Activated CD4-positive, alpha-beta memory T cell treated with anti-CD3 and anti-CD28 coated beads for 36 hours (primary cell): ENCODE data around the gene FMN1. TPM values are rescaled to one million over a fixed set of nuclear protein-coding genes. Genes with fewer than 3 reads are reported as not detected.

Experiments used
- CTCF ChIA-PET: fragments of 350-600 bp; sonication (Branson Sonifier 250); formaldehyde crosslinking; loops from one replicate; lab custom pipeline; 2021; ENCODE audit warnings: antibody characterized with exemption, inconsistent platforms; lab: Charles Lee
- POLR2A ChIA-PET: fragments of 350-600 bp; sonication (Branson Sonifier 250); formaldehyde crosslinking; loops from one replicate; lab custom pipeline; 2021; ENCODE audit warnings: antibody characterized with exemption; lab: Charles Lee
- DNase-seq: peaks from one replicate; pipeline ENCODE4 v3.0.0-alpha.2; 2020
- H3K27ac Mint-ChIP-seq: one replicate; pipeline ENCODE4 v1.8.0; 2021; ENCODE audit warnings: mixed read lengths
- H3K27me3 Mint-ChIP-seq: one replicate; pipeline ENCODE4 v1.8.0; 2021; ENCODE audit warnings: mixed read lengths
- H3K36me3 Mint-ChIP-seq: one replicate; pipeline ENCODE4 v1.8.0; 2021; ENCODE audit warnings: mixed read lengths
- H3K4me1 Mint-ChIP-seq: one replicate; pipeline ENCODE4 v1.8.0; 2021; ENCODE audit warnings: low read depth, mixed read lengths
- H3K4me3 Mint-ChIP-seq: one replicate; pipeline ENCODE4 v1.8.0; 2021; ENCODE audit warnings: mild to moderate bottlenecking, mixed read lengths
- H3K9me3 Mint-ChIP-seq: one replicate; pipeline ENCODE4 v1.8.0; 2021; ENCODE audit warnings: mixed read lengths
- intact Hi-C: fragments of 100-400 bp; cut with micrococcal nuclease; formaldehyde crosslinking; loops from one replicate; pipeline ENCODE4 v1.15.1; 2023
- total RNA-seq, 2 experiments: library from RNA; stranded (reverse); gene quantifications; one replicate each; pipeline ENCODE4 v1.2.3, GENCODE V29; 2021

The FMN1 gene
- total RNA-seq, 2 experiments from 2014 or later = 0.05 TPM; not detected in 1

DNA sequence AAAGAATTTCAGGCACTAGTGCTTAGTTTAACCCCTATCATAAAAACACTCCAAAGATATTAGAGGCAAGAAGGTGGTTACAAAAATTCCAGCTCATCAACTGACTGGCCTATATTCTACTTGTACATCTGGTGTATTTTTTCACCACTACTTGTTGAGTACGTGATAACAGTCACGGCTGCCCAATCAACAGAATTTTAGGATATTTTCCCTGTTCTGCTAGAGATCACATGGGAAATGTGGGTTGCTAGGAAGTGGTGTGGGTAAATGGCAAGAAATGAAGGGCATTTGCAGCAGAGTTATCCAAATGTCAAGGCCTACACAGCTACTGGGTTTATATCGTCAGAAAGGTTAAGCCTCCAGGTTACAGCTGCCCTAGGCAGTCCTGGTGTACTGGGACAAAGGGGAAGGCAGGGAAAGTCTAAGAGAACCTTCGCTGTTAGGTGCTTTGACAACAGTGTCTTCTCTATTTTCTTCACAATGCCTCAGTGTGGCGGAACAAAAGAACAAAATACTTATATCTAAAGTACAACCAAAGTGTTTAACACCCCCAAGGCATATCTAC lies 81.9 kb downstream of the FMN1 start:
- no peaks in the 10 kb centered on the region for H3K9me3 Mint-ChIP-seq
- no peaks in the 10 kb centered on the region for H3K36me3 Mint-ChIP-seq
- no peak overlapping the region for H3K4me3 Mint-ChIP-seq
- DNase-seq = no peak
- no peaks in the 10 kb centered on the region for H3K4me1 Mint-ChIP-seq
- no peak overlapping the region for H3K27ac Mint-ChIP-seq
- intact Hi-C loops = no loop called here
- H3K27me3 Mint-ChIP-seq = peaks cover 4% of the 10 kb centered on the region
- CTCF ChIA-PET = no interaction called here
- POLR2A ChIA-PET = no interaction called here

DNA sequence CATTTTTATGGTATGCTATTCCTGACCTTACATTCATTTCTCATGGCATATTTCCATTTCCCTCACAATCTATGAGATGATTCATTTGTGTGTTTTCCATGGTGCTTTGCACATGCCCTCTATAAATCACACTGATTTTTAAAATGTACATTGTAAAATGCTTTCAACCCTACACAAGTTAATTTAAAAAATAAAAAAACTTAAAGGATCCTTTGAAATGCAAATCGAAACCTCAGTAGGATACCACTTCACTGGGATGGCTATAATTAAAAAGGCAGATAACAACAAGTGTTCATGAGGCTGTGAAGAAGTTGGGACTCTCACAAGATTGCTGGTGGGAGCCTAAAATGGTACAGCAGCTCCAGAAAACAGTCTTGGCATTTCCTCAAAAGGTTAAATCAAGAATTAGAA lies 83.5 kb downstream of the FMN1 start:
- peaks cover 13% of the 10 kb centered on the region for H3K27me3 Mint-ChIP-seq
- CTCF ChIA-PET = no interaction called here

DNA sequence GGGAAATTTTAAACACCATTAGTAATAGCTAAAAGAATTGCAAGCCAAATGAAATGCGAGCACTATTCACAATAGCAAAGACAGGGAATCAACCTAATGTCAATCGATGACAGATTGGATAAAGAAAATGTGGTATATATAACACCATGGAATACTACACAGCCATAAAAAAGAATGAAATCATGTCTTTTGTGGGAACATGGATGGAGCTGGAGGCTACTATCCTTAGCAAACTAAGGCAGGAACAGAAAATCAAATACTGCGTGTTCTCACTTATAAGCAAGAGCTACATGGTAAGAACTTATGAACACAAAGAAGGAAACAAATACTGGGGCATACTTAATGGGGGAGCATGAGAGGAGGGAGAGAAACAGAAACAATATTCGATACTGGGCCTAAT lies 85.2 kb downstream of the FMN1 start:
- CTCF ChIA-PET = interaction anchor here (1.3 kb wide), 1 partner anchor 24 kb away, joined by 3 read pairs; no protein-coding TSS in a partner anchor
- POLR2A ChIA-PET = no interaction called here
- Mint-ChIP-seq H3K9me3 (no peaks in the 10 kb centered on the region), H3K4me1 (peaks cover 2% of the 10 kb centered on the region), H3K36me3 (no peaks in the 10 kb centered on the region), H3K27ac (no peak overlapping the region), H3K4me3 (no peak overlapping the region), H3K27me3 (peaks cover 16% of the 10 kb centered on the region)
- no peak for DNase-seq
- intact Hi-C loops = no loop called here

More for the DNA sequence above, 83.5 kb downstream of the FMN1 start:
- POLR2A ChIA-PET = no interaction called here
- no peak for DNase-seq
- Mint-ChIP-seq H3K36me3 (no peaks in the 10 kb centered on the region), H3K27ac (no peak overlapping the region), H3K4me3 (no peak overlapping the region), H3K9me3 (no peaks in the 10 kb centered on the region), H3K4me1 (no peaks in the 10 kb centered on the region)
- intact Hi-C loops = no loop called here

DNA sequence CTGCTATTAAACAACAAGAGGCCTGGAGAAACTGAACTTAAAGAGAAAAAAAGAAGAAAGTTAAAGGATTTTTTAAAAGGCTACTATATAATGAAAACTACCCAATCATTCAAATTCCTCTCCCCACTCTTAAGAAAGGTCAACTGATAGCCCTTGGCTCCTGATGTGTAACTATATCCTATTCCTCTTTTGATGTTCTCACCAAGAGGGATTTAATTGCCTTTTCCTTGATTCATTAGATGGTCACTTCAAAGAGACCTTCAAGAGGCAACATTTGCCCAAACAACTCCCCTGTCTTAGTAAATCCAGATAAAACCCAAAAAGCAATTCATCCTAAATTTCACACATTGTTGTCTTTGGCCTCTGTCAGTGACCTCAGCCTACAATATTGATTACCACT lies 86.0 kb downstream of the FMN1 start:
- H3K27me3 Mint-ChIP-seq = peaks cover 16% of the 10 kb centered on the region
- no peak overlapping the region for H3K27ac Mint-ChIP-seq
- intact Hi-C loops = no loop called here
- H3K4me1 Mint-ChIP-seq = peaks cover 3% of the 10 kb centered on the region
- H3K36me3 Mint-ChIP-seq = no peaks in the 10 kb centered on the region
- no peak overlapping the region for H3K4me3 Mint-ChIP-seq
- ChIA-PET CTCF (no interaction called here), POLR2A (no interaction called here)
- DNase-seq = no peak
- no peaks in the 10 kb centered on the region for H3K9me3 Mint-ChIP-seq

DNA sequence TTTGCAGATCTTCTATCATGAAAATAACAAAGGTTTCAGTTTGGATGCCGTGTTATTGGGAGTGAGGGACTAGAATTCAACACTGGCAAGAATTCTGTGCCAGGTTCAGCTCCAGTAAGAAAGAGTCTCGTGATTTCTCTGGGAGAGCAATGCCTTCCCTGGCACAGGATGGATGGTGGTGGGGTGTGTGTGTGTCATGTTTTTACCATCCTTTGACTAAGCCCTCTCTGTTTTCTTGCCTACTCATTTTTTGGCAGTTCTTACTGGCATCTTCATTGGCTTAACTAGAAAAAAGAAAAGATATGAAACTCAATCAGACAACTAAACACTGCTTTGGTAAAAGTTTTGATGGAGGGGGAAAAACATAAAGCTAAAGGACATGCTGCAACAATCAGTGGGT lies 86.6 kb downstream of the FMN1 start:
- Mint-ChIP-seq H3K36me3 (no peaks in the 10 kb centered on the region), H3K9me3 (no peaks in the 10 kb centered on the region), H3K27ac (no peak overlapping the region), H3K4me3 (no peak overlapping the region), H3K4me1 (peaks cover 3% of the 10 kb centered on the region), H3K27me3 (peaks cover 16% of the 10 kb centered on the region)
- ChIA-PET CTCF (no interaction called here), POLR2A (no interaction called here)
- intact Hi-C loops = no loop called here
- DNase-seq = no peak

DNA sequence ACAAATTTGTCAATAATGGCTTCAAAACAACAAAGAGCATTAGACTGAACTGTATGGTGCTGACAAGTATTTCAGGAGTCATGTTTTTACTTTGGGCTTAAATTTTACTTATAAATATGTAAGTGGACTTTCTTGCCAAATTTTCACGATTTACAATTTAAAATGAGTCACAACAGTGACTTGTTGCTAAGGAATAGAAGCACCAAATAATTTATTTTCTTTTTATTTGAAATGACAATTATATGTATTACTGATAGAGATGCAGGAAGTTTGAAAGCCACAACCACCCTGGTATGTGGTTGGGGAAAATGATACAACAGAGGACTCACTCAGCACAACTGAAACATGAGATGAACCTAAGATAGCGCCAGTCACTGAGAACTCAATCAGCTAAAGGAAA lies 90.3 kb downstream of the FMN1 start:
- peaks cover 15% of the 10 kb centered on the region for H3K27me3 Mint-ChIP-seq
- no peaks in the 10 kb centered on the region for H3K36me3 Mint-ChIP-seq
- no peak overlapping the region for H3K4me3 Mint-ChIP-seq
- no peaks in the 10 kb centered on the region for H3K9me3 Mint-ChIP-seq
- H3K4me1 Mint-ChIP-seq = peaks cover 3% of the 10 kb centered on the region
- intact Hi-C loops = loop anchor here (5.0 kb wide), 1 partner anchor 98 kb away; no protein-coding TSS in a partner anchor
- ChIA-PET POLR2A (no interaction called here), CTCF (no interaction called here)
- DNase-seq = peak; percentile 37
- H3K27ac Mint-ChIP-seq = no peak overlapping the region

DNA sequence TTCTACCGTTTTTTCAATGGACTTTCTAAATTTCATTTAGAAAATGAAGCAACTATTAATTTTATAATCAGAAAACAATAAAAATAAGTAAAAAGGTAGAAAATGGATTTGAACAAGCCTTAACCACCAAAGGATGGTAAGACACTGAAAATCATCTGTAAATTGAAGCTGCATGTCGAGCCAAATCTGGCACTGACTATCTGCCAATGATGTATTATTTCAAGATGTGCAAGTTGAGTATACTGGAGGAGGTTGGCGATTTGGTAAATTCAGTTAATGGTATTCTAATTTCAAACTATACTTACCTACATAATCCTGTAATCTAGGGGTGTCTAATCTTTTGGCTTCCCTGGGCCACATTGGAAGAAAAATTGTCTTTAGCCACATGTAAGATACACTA lies 93.5 kb downstream of the FMN1 start:
- H3K9me3 Mint-ChIP-seq = no peaks in the 10 kb centered on the region
- H3K4me1 Mint-ChIP-seq = peaks cover 3% of the 10 kb centered on the region
- no peak overlapping the region for H3K4me3 Mint-ChIP-seq
- CTCF ChIA-PET = interaction anchor here (0.6 to 1.5 kb wide), 3 partner anchors 14 to 31 kb away, joined by 3 read pairs; no protein-coding TSS in a partner anchor
- POLR2A ChIA-PET = no interaction called here
- H3K36me3 Mint-ChIP-seq = no peaks in the 10 kb centered on the region
- DNase-seq = no peak
- intact Hi-C loops = loop anchor here (5.0 kb wide), 1 partner anchor 101 kb away; no protein-coding TSS in a partner anchor
- H3K27me3 Mint-ChIP-seq = peaks cover 4% of the 10 kb centered on the region
- no peak overlapping the region for H3K27ac Mint-ChIP-seq

DNA sequence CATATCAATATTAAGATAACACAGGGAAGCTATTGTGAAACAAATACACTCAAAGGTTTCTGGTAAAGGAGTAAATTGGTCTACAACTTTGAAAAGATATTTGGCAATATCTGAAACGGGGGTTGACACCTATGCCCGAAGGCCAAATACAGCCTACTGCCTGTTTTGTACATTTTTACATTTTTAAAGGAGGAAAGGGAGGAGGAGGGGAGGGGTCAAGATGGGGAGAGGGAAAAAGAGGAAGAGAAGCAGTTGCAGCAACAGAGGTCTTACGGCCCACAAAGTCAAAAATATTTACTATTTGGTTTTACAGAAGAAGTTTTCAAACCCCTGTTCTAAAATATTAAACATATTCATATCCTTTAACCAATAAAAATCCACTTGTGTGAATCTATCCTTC lies 94.2 kb downstream of the FMN1 start:
- POLR2A ChIA-PET = no interaction called here
- no peak overlapping the region for H3K4me3 Mint-ChIP-seq
- intact Hi-C loops = loop anchor here (5.0 kb wide), 1 partner anchor 102 kb away; no protein-coding TSS in a partner anchor
- no peaks in the 10 kb centered on the region for H3K36me3 Mint-ChIP-seq
- H3K9me3 Mint-ChIP-seq = no peaks in the 10 kb centered on the region
- peaks cover under 1% of the 10 kb centered on the region for H3K27me3 Mint-ChIP-seq
- no peak for DNase-seq
- H3K4me1 Mint-ChIP-seq = peaks cover 3% of the 10 kb centered on the region
- H3K27ac Mint-ChIP-seq = no peak overlapping the region
- CTCF ChIA-PET = interaction anchor here (1.5 kb wide), 1 partner anchor 32 kb away, joined by 3 read pairs; no protein-coding TSS in a partner anchor

DNA sequence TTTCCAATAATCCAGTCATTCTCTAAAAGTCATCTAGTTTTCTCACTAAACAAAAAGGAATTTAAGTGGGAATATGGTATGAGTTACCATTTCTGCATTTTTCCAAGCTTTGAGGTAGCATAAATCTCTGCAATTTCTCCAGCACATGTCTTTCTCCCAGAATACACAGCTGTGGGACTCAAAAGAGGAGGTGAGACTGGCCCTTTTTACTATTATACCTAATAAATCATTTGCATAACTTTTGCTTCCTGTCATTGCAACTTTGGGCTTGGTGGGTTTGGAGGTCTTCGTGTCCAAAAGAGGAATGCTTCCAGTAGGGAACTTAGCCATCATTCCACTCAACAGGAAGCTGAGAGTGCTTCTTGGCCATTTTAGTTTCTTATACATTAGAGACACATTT lies 94.8 kb downstream of the FMN1 start:
- Mint-ChIP-seq H3K9me3 (no peaks in the 10 kb centered on the region), H3K4me3 (no peak overlapping the region), H3K4me1 (peaks cover 3% of the 10 kb centered on the region), H3K27me3 (no peaks in the 10 kb centered on the region), H3K27ac (no peak overlapping the region), H3K36me3 (no peaks in the 10 kb centered on the region)
- ChIA-PET POLR2A (no interaction called here), CTCF (no interaction called here)
- intact Hi-C loops = loop anchor here (5.0 kb wide), 1 partner anchor 103 kb away; no protein-coding TSS in a partner anchor
- DNase-seq = no peak

DNA sequence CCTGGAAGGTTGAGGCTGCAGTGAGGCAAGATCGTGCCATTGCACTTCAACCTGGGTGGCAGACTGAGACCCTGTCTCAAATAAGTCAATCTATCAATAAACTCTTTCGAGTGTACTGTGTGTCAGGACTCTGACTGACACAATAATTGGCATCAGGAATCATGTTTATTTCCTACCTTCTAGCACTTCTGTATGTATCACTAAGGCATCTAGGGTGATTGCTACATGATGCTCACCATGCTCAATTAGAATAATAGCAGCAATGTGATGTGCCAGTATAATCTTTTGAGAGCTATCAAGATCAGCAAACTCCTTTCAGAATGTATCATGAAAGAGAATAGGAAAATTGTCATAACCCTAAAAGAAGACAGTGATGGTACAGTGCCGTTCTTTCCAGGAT lies 95.3 kb downstream of the FMN1 start:
- Mint-ChIP-seq H3K27ac (no peak overlapping the region), H3K9me3 (no peaks in the 10 kb centered on the region), H3K4me3 (no peak overlapping the region), H3K36me3 (no peaks in the 10 kb centered on the region), H3K27me3 (no peaks in the 10 kb centered on the region), H3K4me1 (no peaks in the 10 kb centered on the region)
- CTCF ChIA-PET = no interaction called here
- no peak for DNase-seq
- POLR2A ChIA-PET = no interaction called here
- intact Hi-C loops = no loop called here

DNA sequence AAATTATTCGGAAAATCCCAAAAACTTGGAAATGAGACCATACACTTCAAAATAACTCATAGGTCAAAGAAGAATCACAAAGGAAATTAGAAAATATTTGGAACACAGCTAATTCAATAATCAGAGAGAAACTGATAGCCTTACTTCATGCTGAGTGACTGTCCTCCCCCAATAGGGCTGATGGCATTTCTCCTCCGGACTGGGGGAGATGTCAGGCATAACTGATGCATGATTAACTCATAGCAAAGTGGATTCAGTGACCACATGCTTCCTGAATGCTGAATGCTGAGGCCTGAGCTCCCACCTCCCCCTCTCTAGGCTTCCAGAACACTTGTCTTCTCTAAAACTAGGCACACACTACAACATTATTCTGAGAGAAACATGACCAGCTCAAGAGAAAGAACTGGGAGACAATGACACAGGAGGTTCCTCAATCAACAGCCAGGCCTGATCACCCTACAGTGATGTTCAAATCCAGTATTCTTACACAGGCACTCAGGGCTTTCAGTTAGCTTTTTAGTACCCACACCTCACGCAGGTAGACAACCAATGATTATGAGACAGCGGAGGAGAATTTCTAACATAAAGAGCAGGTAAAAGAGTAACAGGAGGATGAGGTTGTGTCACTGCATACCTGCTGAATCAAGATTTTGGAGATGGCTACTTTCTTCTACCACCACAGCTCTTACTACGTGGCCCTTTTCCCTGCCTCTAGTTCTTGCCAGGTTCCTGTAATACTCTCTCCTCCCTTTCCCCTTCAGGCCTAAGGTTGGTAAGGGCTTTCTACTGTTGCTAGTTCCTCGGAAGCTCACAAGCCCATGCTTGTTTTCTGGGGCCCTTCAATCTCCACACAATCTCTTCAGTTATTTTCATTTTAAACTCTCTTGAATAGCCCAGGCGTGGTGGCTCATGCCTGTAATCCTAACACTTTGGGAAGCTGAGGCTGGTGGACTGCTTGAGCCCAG lies 96.1 kb downstream of the FMN1 start:
- intact Hi-C loops = no loop called here
- Mint-ChIP-seq H3K36me3 (no peaks in the 10 kb centered on the region), H3K4me1 (no peaks in the 10 kb centered on the region), H3K9me3 (no peaks in the 10 kb centered on the region), H3K27me3 (peaks cover 1% of the 10 kb centered on the region), H3K4me3 (no peak overlapping the region), H3K27ac (no peak overlapping the region)
- ChIA-PET CTCF (interaction anchor here (0.7 kb wide), 1 partner anchor 34 kb away, joined by 3 read pairs; no protein-coding TSS in a partner anchor), POLR2A (no interaction called here)
- no peak for DNase-seq

DNA sequence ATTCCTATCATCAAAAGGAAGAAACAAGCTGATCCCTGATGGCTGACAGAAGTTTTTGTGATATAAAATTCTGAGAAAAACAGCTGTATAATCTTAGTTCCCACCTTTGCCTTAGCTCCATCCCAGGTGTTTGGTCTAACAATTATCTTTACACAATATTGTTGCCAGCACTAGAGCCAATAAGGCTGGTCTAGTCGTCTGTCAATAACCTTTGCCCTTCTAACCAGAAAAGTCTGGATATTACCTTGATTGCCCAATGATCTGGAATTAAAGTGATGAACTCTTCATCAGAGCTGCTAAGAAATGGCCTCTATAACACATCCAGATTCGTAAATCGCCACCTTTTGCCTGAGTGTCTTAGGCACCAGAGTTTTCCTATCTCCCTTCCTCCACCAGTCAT lies 98.4 kb downstream of the FMN1 start:
- ChIA-PET POLR2A (no interaction called here), CTCF (interaction anchor here (1.5 kb wide), 1 partner anchor 10 kb away, joined by 6 read pairs; no protein-coding TSS in a partner anchor)
- H3K9me3 Mint-ChIP-seq = no peaks in the 10 kb centered on the region
- peaks cover 1% of the 10 kb centered on the region for H3K27me3 Mint-ChIP-seq
- H3K4me3 Mint-ChIP-seq = no peak overlapping the region
- no peaks in the 10 kb centered on the region for H3K36me3 Mint-ChIP-seq
- H3K27ac Mint-ChIP-seq = no peak overlapping the region
- intact Hi-C loops = no loop called here
- H3K4me1 Mint-ChIP-seq = peaks cover 3% of the 10 kb centered on the region
- no peak for DNase-seq
